K562 (cell line): Measurements from ENCODE around the gene RNASEH2A. TPM values are rescaled to one million over a fixed set of nuclear protein-coding genes. Genes with fewer than 3 reads are reported as not detected.

ENCODE experiments used
- ARID2 ChIP-seq: fragments of 450-650 bp; IDR thresholded peaks from 2 replicates; pipeline ENCODE4 v1.6.1; 2017; ENCODE audit warnings: antibody characterized with exemption, mild to moderate bottlenecking
- CC2D1A ChIP-seq: fragments of 450-650 bp; IDR thresholded peaks from 2 replicates; pipeline ENCODE4 v1.6.1; 2017; ENCODE audit warnings: mild to moderate bottlenecking
- GABPB2 ChIP-seq: fragments of 250-450 bp; sonication (Bioruptor Pico); conservative IDR thresholded peaks from 2 replicates; pipeline ENCODE4 v1.5.1; 2021; ENCODE audit warnings: mild to moderate bottlenecking
- MEIS2 ChIP-seq: fragments of 450-650 bp; IDR thresholded peaks from 2 replicates; pipeline ENCODE4 v1.6.1; 2014; ENCODE audit warnings: mild to moderate bottlenecking; ENCODE audit not compliant: partially characterized antibody
- NR1H2 ChIP-seq: sonication (generic); formaldehyde crosslinking; IDR thresholded peaks from 2 replicates; pipeline ENCODE4 v1.4.0; 2020; ENCODE audit warnings: mild to moderate bottlenecking, missing genetic modification reagents
- PML ChIP-seq: IDR thresholded peaks from 2 replicates; pipeline ENCODE4 v1.6.1; 2012; ENCODE audit warnings: low read length, inconsistent platforms
- RAD21 ChIP-seq, 2 experiments: fragments of 250-450 bp in 1 of 2; fragments of 450-650 bp in 1 of 2; sonication (Bioruptor Pico) in 1 of 2; formaldehyde crosslinking in 1 of 2; IDR thresholded peaks in 1 of 2; conservative IDR thresholded peaks in 1 of 2; 2 replicates each; pipeline versions ENCODE4 v1.4.0 to v1.8.0; 2020 to 2022; ENCODE audit warnings: mild to moderate bottlenecking in 2 of 2, moderate library complexity in 1 of 2
- RBM15 ChIP-seq: fragments of 200-400 bp; formaldehyde crosslinking; IDR thresholded peaks from 2 replicates; pipeline ENCODE4 v1.6.1; 2018; ENCODE audit warnings: mild to moderate bottlenecking, low read length, moderate library complexity; ENCODE audit not compliant: insufficient read depth
- RBM17 ChIP-seq: fragments of 200-400 bp; formaldehyde crosslinking; IDR thresholded peaks from 2 replicates; pipeline ENCODE4 v1.6.1; 2017; ENCODE audit warnings: low read depth, mild to moderate bottlenecking, low read length, borderline replicate concordance
- SRSF3 ChIP-seq: fragments of 200-400 bp; formaldehyde crosslinking; IDR thresholded peaks from 2 replicates; pipeline ENCODE4 v1.6.1; 2016; ENCODE audit warnings: mild to moderate bottlenecking, low read length, moderate library complexity; ENCODE audit not compliant: insufficient read depth
- STAG1 ChIP-seq: sonication (generic); formaldehyde crosslinking; IDR thresholded peaks from 2 replicates; pipeline ENCODE4 v1.5.0; 2020; ENCODE audit warnings: missing genetic modification reagents, borderline replicate concordance
- TAF9B ChIP-seq: fragments of 450-650 bp; IDR thresholded peaks from 2 replicates; pipeline ENCODE4 v1.6.1; 2018; ENCODE audit warnings: mild to moderate bottlenecking; ENCODE audit not compliant: partially characterized antibody
- TCF7L2 ChIP-seq: fragments of 150-350 bp; IDR thresholded peaks from 2 replicates; pipeline ENCODE4 v1.6.1; 2016; ENCODE audit warnings: low read depth, mild to moderate bottlenecking, low read length, moderate library complexity
- ZNF3 ChIP-seq: fragments of 250-450 bp; sonication (Bioruptor Pico); IDR thresholded peaks from 2 replicates; pipeline ENCODE4 v1.5.0; 2021; ENCODE audit warnings: mild to moderate bottlenecking, moderate library complexity
- polyA plus RNA-seq, 8 experiments: library from polyadenylated mRNA; depleted of rRNA in 4 of 8; stranded (reverse) in 5 of 8; unstranded in 3 of 8; fragments of >200 nt; fragmentation: Nextera tagmentation in 2 of 8; fragmentation: Illumina TruSeq in 1 of 8; extraction: Ambion mirVana in 2 of 8; extraction: Trizol in 1 of 8; gene quantifications; 2 replicates each; pipeline versions ENCODE4 v1.2.1 to v1.2.3, GENCODE V29; 2011 to 2014; ENCODE audit warnings: inconsistent platforms in 1 of 8, missing spikeins in 1 of 8
- total RNA-seq, 7 experiments: library from RNA; depleted of rRNA in 6 of 7; stranded (reverse); fragments of >200 nt in 6 of 7; fragmentation: Illumina TruSeq in 2 of 7; extraction: Trizol in 2 of 7; gene quantifications; 2 replicates each; pipeline versions ENCODE4 v1.2.1 to v1.2.3, GENCODE V29; 2011 to 2021; ENCODE audit warnings: low replicate concordance in 1 of 7
- TF ChIP-seq, protein P1 (sequence below): fragments of 450-650 bp; IDR thresholded peaks from 2 replicates; pipeline ENCODE4 v1.6.1; 2016; ENCODE audit warnings: borderline replicate concordance
- TF ChIP-seq, protein P2 (sequence below): sonication (generic); formaldehyde crosslinking; IDR thresholded peaks from 2 replicates; pipeline ENCODE4 v1.9.0; 2022; ENCODE audit warnings: mild to moderate bottlenecking, missing genetic modification reagents
- TF ChIP-seq, protein P3 (sequence below), 2 experiments: IDR thresholded peaks; 2 replicates each; pipeline ENCODE4 v1.6.1; 2011; ENCODE audit warnings: borderline replicate concordance in 1 of 2, control low read depth in 1 of 2, low read depth in 1 of 2, low read length in 1 of 2, mild to moderate bottlenecking in 1 of 2, mixed read lengths in 1 of 2, moderate library complexity in 1 of 2; ENCODE audit not compliant: insufficient read depth in 1 of 2, insufficient read length in 1 of 2, poor library complexity in 1 of 2, severe bottlenecking in 1 of 2; ENCODE audit errors: extremely low read depth in 1 of 2
- TF ChIP-seq, protein P4 (sequence below): IDR thresholded peaks from 2 replicates; pipeline ENCODE4 v1.6.1; 2011; ENCODE audit warnings: borderline replicate concordance, low read depth, mild to moderate bottlenecking, moderate library complexity, low read length; ENCODE audit not compliant: insufficient read depth, poor library complexity, severe bottlenecking
- TF ChIP-seq, protein P5 (sequence below): IDR thresholded peaks from 2 replicates; pipeline ENCODE4 v1.6.1; 2012; ENCODE audit warnings: low read depth, low read length, improper control_type of control experiment, borderline replicate concordance

The RNASEH2A gene
- total and polyA plus RNA-seq, 9 of the 15 experiments (the other 6 are each of a cell fraction or from before 2014, with no cell fraction given), result 22.3 to 78.0 (median 61.7) TPM

DNA sequence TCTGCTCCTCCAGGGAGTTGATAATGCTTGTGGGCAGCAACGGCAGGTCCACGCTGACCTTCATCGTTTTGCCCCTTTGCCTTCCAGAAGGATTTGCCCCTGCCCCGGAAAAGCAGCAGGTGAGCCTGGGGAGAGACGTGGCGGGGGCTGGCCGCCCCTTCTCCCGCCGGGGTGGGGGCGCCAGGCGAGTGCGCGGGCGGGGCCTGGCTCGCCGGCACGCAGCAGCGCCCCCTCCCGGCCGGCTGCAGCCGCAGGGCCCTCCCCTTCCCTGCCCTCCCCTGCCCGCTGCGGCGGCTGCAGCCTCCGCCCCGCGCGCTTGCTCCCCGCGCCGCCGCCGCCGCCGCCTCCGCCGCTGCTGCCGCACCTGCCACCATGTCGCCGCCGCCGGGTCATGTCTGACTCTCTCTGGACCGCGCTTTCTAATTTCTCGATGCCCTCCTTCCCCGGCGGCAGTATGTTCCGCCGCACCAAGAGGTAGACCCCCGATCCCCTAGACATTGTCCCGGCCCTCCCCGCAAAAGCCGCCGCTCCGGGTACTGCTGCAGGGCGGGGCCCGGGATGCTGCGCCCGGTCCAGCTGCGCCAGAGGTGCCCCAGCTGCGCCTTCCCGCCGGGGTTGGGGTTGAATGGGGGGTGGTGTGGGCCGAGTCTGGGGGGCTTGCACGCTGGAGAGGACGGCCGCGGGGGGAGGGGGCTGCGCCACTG is 31.9 kb downstream of the RNASEH2A start, which contains the start of gene MAST1 (continued):
- TF ChIP-seq, protein P1, sequence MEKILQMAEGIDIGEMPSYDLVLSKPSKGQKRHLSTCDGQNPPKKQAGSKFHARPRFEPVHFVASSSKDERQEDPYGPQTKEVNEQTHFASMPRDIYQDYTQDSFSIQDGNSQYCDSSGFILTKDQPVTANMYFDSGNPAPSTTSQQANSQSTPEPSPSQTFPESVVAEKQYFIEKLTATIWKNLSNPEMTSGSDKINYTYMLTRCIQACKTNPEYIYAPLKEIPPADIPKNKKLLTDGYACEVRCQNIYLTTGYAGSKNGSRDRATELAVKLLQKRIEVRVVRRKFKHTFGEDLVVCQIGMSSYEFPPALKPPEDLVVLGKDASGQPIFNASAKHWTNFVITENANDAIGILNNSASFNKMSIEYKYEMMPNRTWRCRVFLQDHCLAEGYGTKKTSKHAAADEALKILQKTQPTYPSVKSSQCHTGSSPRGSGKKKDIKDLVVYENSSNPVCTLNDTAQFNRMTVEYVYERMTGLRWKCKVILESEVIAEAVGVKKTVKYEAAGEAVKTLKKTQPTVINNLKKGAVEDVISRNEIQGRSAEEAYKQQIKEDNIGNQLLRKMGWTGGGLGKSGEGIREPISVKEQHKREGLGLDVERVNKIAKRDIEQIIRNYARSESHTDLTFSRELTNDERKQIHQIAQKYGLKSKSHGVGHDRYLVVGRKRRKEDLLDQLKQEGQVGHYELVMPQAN, result no peak
- TF ChIP-seq PML (no peak), STAG1 (CRISPR knock-in tag) (no peak), MEIS2 (peak; percentile 1), NR1H2 (no peak), SRSF3 (no peak), RAD21 (CRISPR knock-in tag; conservative IDR thresholded peaks at IDR 0.05 in 1 of 2, IDR thresholded peaks at IDR 0.05 in 1 of 2) (0 out of 4 replicates have a peak, but pooled peaks of 1 of the 2 experiments have one; percentile 34), ZNF3 (CRISPR knock-in tag) (no peak), GABPB2 (CRISPR knock-in tag) (no peak), TCF7L2 (no peak), ARID2 (no peak), RBM15 (no peak), CC2D1A (no peak), RBM17 (no peak), TAF9B (no peak)
- TF ChIP-seq, protein P2, sequence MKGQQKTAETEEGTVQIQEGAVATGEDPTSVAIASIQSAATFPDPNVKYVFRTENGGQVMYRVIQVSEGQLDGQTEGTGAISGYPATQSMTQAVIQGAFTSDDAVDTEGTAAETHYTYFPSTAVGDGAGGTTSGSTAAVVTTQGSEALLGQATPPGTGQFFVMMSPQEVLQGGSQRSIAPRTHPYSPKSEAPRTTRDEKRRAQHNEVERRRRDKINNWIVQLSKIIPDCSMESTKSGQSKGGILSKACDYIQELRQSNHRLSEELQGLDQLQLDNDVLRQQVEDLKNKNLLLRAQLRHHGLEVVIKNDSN (CRISPR knock-in tag), result no peak
- TF ChIP-seq, protein P3, sequence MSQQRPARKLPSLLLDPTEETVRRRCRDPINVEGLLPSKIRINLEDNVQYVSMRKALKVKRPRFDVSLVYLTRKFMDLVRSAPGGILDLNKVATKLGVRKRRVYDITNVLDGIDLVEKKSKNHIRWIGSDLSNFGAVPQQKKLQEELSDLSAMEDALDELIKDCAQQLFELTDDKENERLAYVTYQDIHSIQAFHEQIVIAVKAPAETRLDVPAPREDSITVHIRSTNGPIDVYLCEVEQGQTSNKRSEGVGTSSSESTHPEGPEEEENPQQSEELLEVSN (IDR thresholded peaks at IDR 0.05; ENCODE audit: borderline replicate concordance in 1 of 2, extremely low read depth in 1 of 2, insufficient read depth in 1 of 2, insufficient read length in 1 of 2, low read depth in 1 of 2, low read length in 1 of 2, poor library complexity in 1 of 2, severe bottlenecking in 1 of 2), result peak in 1 of 2 experiments; percentile 47
- TF ChIP-seq, protein P4, sequence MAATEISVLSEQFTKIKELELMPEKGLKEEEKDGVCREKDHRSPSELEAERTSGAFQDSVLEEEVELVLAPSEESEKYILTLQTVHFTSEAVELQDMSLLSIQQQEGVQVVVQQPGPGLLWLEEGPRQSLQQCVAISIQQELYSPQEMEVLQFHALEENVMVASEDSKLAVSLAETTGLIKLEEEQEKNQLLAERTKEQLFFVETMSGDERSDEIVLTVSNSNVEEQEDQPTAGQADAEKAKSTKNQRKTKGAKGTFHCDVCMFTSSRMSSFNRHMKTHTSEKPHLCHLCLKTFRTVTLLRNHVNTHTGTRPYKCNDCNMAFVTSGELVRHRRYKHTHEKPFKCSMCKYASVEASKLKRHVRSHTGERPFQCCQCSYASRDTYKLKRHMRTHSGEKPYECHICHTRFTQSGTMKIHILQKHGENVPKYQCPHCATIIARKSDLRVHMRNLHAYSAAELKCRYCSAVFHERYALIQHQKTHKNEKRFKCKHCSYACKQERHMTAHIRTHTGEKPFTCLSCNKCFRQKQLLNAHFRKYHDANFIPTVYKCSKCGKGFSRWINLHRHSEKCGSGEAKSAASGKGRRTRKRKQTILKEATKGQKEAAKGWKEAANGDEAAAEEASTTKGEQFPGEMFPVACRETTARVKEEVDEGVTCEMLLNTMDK, result peak; percentile 83
- TF ChIP-seq, protein P5, sequence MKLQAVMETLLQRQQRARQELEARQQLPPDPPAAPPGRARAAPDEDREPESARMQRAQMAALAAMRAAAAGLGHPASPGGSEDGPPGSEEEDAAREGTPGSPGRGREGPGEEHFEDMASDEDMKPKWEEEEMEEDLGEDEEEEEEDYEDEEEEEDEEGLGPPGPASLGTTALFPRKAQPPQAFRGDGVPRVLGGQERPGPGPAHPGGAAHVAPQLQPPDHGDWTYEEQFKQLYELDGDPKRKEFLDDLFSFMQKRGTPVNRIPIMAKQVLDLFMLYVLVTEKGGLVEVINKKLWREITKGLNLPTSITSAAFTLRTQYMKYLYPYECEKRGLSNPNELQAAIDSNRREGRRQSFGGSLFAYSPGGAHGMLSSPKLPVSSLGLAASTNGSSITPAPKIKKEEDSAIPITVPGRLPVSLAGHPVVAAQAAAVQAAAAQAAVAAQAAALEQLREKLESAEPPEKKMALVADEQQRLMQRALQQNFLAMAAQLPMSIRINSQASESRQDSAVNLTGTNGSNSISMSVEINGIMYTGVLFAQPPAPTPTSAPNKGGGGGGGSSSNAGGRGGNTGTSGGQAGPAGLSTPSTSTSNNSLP, result no peak
